ENCODE data around the gene ARHGAP31. TPM values are rescaled to one million over a fixed set of nuclear protein-coding genes. Genes with fewer than 3 reads are reported as not detected.

The ARHGAP31 gene
- total RNA-seq, 4 donors from 2014 or later: 40.0 to 78.9 (median 55.0) TPM

DNA sequence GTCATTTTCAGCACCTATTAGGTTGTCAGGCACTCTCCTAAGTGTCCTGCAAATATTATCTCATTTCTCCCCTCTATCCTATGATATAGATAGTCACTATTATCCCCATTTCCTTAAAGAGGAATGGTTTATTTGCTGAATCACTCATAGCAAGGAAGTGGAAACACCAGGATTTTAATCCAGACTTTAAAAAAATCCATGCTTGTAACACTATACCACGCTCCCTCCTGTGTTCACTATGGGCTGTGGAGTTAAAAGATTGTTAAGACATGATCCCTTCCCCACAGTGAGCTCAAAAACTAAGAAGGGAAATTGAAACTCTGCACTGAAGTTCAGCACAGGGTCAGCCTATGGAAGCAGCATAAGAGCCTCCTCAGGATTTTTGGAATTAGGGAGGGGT lies 109.0 kb downstream of the ARHGAP31 start:
- no peak for DNase-seq
- H3K36me3 ChIP-seq: peaks cover 22 to 45% of the 10 kb centered on the region in 2 donors

DNA sequence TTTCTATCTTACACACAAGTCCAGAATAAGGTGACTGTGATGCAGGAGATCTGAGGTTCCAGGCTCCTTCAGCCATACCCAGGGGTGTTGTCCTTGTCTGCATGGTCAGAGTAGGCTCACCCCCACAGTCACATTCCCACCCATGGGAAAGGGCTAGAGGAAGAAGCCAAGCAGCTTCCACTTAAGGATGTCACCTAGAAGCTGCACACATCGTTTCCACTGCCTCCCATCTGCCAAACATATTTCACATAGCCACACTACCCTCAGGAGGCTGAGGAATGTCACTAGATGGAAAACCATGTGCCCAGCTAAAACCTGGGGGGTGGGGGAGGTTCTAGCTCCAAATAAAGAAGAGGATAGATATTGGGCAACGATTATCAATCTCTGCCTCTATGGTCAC lies 111.1 kb downstream of the ARHGAP31 start:
- H3K4me1 ChIP-seq: no peaks in the 10 kb centered on the region
- WGBS, 2 donors: 68 to 83% methylated on average over 2 of the region's 2 CpGs
- TF ChIP-seq POLR2A (IDR thresholded peaks at IDR 0.05) (no peak), CTCF (IDR thresholded peaks at IDR 0.05) (no peak)
- peaks cover 24 to 40% of the 10 kb centered on the region in 2 donors for H3K36me3 ChIP-seq
- no peak overlapping the region for H3K4me3 ChIP-seq (replicated peaks in 1 of 3)
- DNase-seq: no peak
- no peak overlapping the region for H3K27ac ChIP-seq
- intact Hi-C loops (cut with DNase I): no loop called here
- H3K27me3 ChIP-seq: no peaks in the 10 kb centered on the region
- no peaks in the 10 kb centered on the region for H3K9me3 ChIP-seq

More for the DNA sequence above, 109.0 kb downstream of the ARHGAP31 start:
- TF ChIP-seq POLR2A (IDR thresholded peaks at IDR 0.05) (no peak), CTCF (IDR thresholded peaks at IDR 0.05) (no peak)
- Histone ChIP-seq H3K9me3 (no peaks in the 10 kb centered on the region), H3K4me1 (no peaks in the 10 kb centered on the region), H3K27me3 (no peaks in the 10 kb centered on the region), H3K4me3 (replicated peaks in 1 of 3) (no peak overlapping the region), H3K27ac (no peak overlapping the region)
- 97 to 98% methylated on average over 1 of the region's 1 CpG for WGBS, 2 donors
- intact Hi-C loops (cut with DNase I): no loop called here

- Histone ChIP-seq H3K9me3 (no peaks in the 10 kb centered on the region), H3K27ac (no peak overlapping the region), H3K4me3 (replicated peaks in 1 of 3) (no peak overlapping the region), H3K36me3 (peaks cover 18 to 24% of the 10 kb centered on the region in 2 donors), H3K27me3 (no peaks in the 10 kb centered on the region), H3K4me1 (no peaks in the 10 kb centered on the region)
- intact Hi-C loops (cut with DNase I): no loop called here
- no peak for DNase-seq
- TF ChIP-seq CTCF (IDR thresholded peaks at IDR 0.05) (no peak), POLR2A (IDR thresholded peaks at IDR 0.05) (no peak)
- 79 to 93% methylated on average over 3 of the region's 3 CpGs for WGBS, 2 donors
Measured at GRCh38 chr3:119408243-119408950, 114.2 kb downstream of the ARHGAP31 start.

- intact Hi-C loops (cut with DNase I): no loop called here
Measured at GRCh38 chr3:119409844-119410243, 115.7 kb downstream of the ARHGAP31 start.

More at GRCh38 chr3:119409844-119410243, 115.7 kb downstream of the ARHGAP31 start:
- DNase-seq: no peak
- Histone ChIP-seq H3K27me3 (no peaks in the 10 kb centered on the region), H3K4me3 (replicated peaks in 1 of 3) (no peak overlapping the region), H3K36me3 (peaks cover 26 to 30% of the 10 kb centered on the region in 2 donors), H3K27ac (no peak overlapping the region), H3K9me3 (no peaks in the 10 kb centered on the region), H3K4me1 (no peaks in the 10 kb centered on the region)
- TF ChIP-seq CTCF (IDR thresholded peaks at IDR 0.05) (no peak), POLR2A (IDR thresholded peaks at IDR 0.05) (no peak)
- 94 to 100% methylated on average over 1 of the region's 1 CpG for WGBS, 2 donors
